ENCODE data around the gene RXFP3.

The RXFP3 gene

DNA sequence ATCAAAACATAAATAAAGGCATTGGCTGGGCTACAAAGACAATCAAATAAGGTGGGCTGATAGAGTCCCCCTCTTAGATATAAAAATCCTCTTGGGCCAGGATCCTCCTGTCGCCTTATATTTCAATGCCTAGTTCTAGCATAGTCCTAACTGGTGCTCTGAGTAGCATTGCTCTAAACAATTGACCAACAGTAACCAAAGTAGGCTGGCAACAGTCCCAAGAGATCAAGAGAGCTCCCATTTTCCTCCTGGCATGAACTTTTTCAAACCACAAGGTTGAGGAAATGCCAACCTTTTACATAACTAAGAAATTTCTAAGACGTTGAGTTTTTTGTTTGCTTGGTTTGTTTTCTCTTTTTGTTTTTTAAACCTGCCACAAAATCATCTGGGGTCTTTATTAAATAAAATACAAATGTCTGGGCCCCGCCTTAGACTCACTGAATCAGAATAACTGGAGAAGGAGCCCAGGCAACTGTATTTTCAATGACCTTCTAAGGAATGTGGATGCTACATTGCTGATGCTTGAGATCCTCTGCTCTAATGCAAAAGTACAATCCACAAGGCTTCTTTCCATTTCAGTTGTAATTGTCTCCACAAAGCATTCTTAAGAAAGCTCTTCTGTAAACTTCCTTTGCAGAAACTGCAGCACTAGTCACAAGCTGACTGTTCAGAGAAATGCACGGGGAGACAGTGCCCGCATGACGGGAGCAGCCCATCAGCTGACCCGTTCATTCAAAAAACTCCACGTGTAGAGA lies 45.4 kb downstream of the RXFP3 start:
- no peak for DNase-seq (ENCODE audit: low read depth)

DNA sequence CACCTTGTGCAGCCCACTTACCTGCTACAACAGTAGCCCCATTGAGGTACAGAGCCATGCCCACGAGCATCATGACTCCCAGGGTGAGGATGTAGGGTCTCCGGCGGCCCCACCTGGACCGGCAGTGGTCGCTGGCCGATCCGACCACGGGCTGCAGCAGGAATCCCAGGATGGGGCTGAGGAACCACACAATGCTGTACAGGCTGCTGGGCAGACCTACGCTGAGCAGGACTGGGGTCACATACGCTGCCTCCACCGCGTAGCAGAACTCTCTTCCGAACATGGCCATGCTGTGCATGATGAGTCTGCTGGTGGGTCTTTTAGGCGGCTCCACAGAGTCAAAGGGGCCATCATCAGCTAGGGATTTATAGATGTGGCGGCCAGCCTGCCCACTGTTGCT lies 48.0 kb downstream of the RXFP3 start:
- no peak for DNase-seq (ENCODE audit: low read depth)

DNA sequence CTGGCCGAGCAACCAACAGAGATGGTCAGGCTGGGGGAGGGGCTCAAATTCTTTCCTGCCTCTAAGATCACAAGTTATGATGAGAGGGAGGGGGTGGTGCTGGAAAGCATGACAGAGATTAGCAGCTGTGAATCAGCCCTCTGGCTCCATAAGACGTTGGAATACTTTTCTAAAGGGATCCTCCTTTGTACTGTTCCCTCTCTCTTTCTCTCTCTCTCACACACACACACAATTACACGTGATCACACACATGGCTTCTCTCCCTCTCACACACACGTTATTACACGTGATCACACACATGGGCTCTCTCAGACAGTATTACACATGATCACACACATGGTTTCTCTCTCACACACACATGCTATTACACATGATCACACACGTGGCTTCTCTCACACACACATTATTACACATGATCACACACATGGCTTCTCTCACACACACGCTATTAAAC lies 48.5 kb downstream of the RXFP3 start, which contains the start of gene SLC45A2:
Gene SLC45A2, minus strand, starts transcription at position 23 of the 454 bp plus-strand sequence. CDS start 110 bp downstream, outside the sequence.
- DNase-seq (ENCODE audit: low read depth), result no peak

DNA sequence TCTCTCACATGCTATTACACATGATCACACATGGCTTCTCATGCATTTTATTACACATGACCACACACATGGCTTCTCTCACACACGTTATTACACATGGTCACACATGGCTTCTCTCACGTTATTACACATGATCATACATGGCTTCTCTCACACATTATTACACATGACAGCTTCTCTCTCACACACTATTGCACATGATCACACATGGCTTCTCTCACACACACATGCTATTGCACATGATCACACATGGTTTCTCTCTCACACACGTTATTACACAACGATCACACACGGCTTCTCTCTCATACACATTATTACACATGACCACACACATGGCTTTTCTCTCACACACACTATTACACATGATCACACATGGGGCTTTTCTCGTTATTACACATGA lies 49.3 kb downstream of the RXFP3 start:
- DNase-seq (ENCODE audit: low read depth), result no peak
